LNCaP clone FGC (cell line): ENCODE data around the gene CLMP.

ENCODE experiments used
- DNase-seq: peaks from one replicate; pipeline ENCODE4 v3.0.0-alpha.2; 2011; ENCODE audit warnings: low read depth
- H3K4me3 ChIP-seq: 2 replicates; pipeline ENCODE4 v1.5.1; 2011; ENCODE audit warnings: mild to moderate bottlenecking, low read depth, low read length, control low read depth
- TF ChIP-seq, protein P1 (sequence below): IDR thresholded peaks from 2 replicates; pipeline ENCODE4 v1.5.1; 2012; ENCODE audit warnings: mild to moderate bottlenecking; ENCODE audit not compliant: control insufficient read depth, insufficient read depth; ENCODE audit errors: extremely low read depth

CLMP gene

DNA sequence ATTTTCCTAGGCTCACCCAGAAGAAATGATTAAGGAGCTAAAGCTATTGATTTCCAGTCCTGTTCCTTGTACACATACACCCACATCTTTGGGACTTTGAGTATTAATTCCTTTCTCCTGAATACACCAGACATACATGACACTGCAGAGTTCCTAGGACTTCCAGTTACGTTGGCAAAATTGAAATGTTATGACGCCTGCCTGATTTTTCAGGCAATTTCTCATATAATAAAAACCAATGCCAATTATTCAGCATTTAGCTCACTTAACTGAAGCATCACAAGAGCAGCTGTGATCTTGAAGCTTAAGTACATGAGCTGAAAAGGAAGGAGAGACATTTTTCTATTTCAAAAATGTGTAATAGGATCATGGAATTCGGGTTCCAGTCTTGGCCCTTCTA is 4.5 kb downstream of the CLMP start:
- no peak for DNase-seq
- TF ChIP-seq, protein P1, sequence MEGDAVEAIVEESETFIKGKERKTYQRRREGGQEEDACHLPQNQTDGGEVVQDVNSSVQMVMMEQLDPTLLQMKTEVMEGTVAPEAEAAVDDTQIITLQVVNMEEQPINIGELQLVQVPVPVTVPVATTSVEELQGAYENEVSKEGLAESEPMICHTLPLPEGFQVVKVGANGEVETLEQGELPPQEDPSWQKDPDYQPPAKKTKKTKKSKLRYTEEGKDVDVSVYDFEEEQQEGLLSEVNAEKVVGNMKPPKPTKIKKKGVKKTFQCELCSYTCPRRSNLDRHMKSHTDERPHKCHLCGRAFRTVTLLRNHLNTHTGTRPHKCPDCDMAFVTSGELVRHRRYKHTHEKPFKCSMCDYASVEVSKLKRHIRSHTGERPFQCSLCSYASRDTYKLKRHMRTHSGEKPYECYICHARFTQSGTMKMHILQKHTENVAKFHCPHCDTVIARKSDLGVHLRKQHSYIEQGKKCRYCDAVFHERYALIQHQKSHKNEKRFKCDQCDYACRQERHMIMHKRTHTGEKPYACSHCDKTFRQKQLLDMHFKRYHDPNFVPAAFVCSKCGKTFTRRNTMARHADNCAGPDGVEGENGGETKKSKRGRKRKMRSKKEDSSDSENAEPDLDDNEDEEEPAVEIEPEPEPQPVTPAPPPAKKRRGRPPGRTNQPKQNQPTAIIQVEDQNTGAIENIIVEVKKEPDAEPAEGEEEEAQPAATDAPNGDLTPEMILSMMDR: no peak
- H3K4me3 ChIP-seq: no peak overlapping the region

DNA sequence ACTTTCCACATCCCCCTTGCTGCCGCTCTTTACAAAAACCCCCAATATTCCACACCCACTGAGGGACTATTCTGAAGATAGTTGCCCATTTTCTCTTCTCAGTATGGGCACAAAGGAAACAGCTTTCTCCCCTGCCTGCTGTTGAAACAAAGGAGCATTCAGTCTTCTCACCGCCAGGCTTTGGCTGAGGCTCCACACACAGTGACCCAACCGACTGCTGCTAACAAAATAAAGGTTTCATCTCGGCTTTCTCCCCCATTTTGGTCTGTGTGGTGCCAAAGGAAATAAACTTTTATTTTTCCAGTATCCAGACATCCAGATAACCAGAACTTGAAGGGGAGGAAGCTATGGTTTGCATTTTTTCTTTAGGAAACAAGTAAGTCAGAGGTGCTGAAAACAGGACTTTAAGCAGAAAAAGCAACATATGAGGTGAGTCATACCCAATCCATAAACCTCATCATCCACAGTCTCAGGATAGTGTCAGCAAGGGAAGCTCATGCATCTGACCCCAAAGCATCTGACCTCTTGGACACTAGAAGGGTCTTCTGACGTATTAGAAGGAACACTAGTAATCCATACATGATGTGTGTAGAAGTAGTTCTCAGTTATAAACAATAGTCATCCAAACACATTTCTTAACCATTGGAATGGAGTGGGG is 6.4 kb downstream of the CLMP start:
- no peak for DNase-seq
- TF ChIP-seq, protein P1: no peak
- no peak overlapping the region for H3K4me3 ChIP-seq

DNA sequence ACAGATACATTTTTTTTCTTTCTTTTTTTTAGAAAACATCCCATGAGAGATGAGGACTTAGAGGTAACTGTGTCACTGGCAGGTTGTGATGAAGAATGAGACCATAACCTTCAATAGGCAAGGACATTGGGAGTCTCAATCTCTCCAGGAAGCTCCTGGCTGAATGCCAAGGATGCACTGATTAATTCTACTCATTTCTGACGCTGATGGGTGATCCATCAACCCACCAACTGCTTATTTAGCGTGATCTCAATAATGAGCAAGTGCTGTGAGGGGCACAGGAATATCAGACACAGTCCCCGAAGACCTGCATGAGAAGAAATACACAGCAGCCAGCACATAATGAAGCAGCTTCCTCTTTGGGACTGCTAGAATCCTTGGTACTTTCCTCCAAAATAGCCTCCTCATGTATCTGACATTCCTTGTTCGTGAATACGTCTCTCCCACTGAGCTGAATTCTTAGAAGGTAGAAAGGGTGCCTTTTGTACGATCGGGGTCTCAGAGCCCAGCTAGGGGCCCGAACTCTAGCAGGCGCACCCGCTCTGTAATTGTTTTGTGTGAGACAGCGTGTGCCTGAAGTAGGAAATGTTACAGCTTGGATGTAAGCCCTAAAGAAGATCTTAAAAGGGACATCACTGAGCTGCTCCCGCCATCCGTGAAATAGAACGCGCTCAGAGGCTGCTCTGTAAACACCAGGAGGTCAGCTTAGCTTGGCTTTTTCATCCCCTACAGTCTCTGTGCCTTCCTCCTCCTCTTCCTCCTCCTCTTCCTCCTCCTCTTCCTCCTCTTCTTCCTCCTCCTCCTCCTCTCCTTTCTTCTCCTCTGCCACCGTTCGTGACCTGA is 7.2 kb downstream of the CLMP start:
- TF ChIP-seq, protein P1: no peak
- no peak for DNase-seq
- H3K4me3 ChIP-seq: no peak overlapping the region

DNA sequence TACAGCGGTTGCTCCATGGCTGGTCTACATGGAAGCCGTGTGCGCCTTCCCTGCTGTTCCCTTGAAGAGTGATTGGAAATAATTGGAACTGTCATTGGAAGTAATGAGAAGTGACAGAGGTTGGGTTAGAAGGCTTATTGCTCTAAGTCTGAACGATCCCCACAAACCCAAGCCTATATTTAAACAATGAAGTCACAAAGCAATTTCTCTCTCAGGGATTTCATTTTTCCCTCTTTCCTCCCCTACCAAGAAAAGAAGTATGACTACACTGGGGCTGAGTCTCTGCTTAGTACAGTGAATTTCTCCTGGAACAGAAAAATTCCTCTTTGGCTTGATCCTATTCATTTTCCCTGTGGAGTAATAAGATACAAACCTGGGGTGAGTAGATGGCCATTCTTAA is 7.8 kb downstream of the CLMP start:
- TF ChIP-seq, protein P1: no peak
- DNase-seq: no peak
- no peak overlapping the region for H3K4me3 ChIP-seq

DNA sequence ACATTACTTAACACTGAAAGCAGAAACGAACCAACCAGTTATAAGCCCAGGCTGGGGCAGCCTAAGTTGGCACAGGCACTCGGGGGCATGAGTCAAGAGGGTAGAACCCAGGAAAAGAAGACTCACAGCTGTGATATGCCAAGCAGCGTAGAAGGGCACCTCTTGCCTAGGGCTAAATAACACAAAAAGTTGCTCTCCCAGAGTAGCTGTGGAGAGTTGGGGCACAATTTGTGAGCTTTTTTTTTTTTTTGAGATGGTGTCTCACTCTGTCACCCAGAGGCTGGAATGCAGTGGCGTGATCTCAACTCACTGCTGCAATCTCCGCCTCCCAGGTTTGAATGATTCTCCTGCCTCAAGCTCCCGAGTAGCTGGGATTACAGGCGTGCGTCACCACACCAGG is 8.8 kb downstream of the CLMP start:
- H3K4me3 ChIP-seq: no peak overlapping the region
- DNase-seq: no peak
- TF ChIP-seq, protein P1: no peak

DNA sequence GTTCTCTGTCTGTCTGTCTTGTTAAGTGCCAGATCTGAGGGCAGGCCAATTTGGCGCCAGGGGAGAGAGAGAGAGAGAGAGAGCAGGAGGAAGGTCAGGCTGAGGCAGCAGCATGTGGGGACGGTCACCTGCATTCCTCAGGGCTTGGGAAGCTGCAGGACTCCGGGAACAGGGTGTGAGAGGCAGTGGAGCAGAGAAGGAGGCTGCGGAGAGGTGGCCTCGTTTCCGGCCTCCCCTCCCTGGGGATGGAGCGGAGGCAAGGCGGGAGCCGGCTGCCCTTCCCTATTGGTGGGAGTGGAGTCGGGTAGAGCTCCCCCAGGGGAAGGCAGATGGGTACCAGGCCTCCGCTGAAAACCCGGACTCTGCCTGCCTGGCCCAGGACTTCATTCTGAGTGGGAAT is 9.7 kb downstream of the CLMP start:
- TF ChIP-seq, protein P1: no peak
- DNase-seq: no peak
- H3K4me3 ChIP-seq: no peak overlapping the region

DNA sequence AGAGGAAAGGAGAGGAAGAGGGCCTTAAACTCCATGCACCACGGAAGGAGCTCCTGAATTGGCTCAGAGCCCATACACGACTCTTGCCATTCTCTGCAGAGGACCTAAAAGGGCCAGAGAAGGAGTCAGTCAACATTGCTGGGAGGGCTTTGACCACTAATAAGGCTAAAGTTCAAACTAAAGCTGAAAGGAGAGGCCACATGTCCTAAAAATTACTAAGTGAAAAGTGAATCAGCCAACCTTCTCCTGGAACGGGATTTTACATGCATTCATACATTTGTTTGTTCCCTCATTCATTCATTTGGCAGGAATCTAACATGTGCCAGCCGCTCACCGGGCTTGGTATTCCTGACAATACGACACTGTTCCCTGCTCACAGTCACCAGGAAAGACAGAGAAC is 10.5 kb downstream of the CLMP start:
- H3K4me3 ChIP-seq: no peak overlapping the region
- no peak for DNase-seq
- TF ChIP-seq, protein P1: no peak
